Ramos (cell line): ENCODE results near the gene TSPAN5.

Experiments
- in situ Hi-C: fragments of 300-500 bp; cut with MboI; formaldehyde crosslinking; loops from one replicate; pipeline ENCODE4 v1.14.3; 2022; ENCODE audit warnings: low sequenced_read_pairs; ENCODE audit not compliant: unreplicated experiment

The TSPAN5 gene

DNA sequence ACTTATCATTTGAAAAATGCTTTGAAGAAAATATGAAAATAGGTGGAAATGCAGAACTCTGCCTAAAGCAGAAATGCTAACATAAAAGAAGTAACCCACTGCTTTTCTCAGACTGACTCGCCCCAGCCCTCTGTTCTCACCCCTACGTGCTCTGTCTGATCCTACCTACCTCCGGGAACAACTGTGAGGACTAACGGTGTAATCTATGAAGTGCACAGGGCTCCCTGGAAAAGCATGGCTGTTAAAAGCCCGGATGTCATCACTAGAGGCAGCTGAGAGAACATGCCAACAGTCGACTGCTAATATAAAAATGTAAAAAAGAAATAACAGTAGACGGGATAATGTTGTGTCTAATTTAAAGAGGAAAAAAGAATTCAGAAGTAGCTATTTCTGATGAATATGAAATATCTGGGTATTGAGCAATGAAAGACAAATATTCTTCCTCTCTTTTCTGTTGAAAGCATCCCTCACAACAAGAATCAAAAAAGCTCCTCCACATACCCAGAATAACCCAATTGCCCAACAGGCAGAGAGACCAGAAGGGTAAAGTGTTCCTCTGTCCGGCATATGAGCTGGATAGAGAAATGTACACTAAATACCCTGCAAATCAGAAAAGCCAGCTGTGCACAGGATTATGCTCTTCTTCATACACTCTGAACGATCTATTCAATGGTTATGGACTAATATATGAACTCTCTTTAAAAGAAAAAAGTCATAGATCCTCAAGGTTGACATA is 130.7 kb downstream of the TSPAN5 start:
- in situ Hi-C loops: no loop called here

DNA sequence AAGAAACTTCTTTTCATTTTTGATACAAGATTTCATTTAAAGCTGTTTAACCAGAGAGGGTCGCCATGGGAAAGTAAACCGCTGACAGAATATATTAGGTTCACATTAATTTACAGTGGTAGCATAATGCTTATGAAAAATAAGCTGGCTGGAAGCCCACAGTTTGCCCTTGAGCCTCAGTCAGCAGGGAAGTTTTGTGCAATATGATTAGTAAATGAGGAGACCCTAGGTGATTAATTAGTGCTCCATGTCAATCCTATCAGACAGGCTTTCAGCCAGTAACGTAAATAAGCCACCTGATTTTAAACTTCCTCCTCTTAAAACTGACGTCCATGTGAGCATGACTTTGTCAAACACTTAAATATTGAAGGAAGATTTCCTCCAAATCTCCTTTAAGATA is 134.2 kb downstream of the TSPAN5 start:
- in situ Hi-C loops: no loop called here

DNA sequence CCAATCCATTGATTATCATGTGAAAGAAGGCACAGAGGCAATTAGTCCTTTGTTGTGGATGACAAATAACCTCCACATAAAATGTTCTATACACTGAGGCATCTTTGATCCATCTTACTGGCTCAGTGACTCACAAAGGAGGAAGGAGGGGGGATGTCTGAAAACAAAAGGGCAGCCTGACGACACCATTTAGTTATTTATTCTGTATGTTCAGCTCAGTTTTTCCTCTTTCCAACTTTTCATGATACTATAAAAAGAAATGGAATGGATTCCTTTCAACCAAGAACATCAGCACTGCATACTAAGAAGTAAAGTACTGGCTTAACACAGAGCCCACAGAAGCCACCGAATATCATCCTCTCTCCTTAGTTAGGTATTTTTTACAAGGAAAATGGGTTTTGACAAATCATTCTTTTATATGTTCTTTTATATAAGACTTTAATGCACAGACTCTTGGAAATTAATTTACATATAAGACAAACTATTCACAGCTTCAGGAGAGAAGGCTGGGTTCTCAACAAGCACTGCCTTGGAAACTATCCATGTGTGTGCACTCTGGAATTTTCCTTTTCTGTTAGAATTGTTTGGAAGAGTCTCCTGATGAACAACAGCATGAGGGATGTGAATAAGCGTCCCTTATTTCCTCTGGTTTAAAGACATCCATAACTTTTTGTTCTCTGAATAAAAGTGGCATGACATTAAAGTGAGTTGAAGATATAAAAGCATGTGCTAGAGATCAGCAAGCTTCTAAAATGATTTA is 135.6 kb downstream of the TSPAN5 start:
- in situ Hi-C loops: no loop called here

DNA sequence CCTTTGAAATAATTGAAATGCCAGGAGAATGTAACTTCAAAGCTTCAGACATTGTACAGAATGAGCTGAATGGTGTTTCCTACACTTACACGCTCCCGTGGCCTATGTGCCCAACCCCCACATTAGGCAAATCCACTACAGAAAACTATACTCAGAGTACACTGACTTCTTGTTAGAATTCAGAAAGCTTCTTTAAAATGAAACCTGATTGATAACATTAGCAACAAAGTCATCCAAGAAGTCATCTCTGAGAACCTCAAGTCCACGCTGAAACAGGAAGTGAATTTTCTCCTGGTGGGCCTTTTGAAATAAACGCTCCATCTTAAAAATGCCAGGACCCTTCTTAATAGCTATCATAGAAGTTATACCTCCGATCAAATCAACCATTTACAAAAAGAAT is 136.3 kb downstream of the TSPAN5 start:
- in situ Hi-C loops: no loop called here

DNA sequence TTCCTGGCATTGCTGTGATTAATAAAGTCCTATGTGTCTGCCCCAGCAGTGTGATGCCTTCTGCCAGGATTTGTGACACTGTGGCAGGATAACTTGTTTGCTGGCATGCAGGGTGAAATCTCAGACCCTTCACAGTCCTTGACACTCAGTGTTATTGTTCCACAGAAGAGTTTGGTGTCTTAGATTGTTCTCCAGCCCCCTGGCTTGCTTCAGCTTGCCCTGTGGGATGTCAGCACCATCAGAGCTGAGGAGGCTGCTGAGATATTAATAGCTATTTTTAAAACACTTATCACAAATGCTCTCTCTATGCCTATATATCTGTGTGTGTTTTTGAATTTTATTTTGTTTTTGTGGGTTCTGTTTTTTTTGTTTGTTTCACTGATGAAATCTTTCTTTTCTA is 136.9 kb downstream of the TSPAN5 start:
- in situ Hi-C loops: no loop called here

DNA sequence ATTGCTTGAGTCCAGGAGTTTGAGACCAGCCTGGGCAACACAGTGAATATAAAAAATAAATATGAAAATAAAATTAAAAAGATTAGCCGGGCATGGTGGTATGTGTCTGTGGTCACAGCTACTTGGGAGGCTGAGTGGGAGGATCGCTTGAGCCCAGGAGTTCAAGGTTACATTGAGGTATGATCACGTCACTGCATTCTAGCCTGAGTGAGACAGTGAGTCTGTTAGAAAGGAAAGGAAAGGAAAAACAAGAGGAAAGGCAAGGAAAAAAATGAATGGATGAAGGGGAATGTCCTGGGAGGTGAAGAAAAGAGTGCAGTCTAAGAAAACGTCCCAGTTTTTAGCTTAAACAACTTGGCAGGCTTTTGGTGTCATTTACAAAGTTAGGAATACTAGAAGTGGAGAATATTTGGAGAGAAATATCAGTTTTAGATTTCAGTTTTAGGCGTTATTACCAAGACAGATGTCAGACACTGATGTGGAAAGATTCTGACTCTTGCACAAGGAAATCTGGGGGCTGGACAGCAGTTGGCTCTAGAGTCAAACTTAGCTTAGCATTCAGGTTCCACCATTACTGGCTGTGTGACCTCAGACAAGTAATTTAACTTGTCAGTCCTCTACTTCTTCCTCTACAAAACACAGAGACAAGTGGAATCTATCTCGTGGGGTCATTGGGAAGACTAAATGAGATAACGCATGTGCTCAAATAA is 139.0 kb downstream of the TSPAN5 start:
- in situ Hi-C loops: no loop called here

DNA sequence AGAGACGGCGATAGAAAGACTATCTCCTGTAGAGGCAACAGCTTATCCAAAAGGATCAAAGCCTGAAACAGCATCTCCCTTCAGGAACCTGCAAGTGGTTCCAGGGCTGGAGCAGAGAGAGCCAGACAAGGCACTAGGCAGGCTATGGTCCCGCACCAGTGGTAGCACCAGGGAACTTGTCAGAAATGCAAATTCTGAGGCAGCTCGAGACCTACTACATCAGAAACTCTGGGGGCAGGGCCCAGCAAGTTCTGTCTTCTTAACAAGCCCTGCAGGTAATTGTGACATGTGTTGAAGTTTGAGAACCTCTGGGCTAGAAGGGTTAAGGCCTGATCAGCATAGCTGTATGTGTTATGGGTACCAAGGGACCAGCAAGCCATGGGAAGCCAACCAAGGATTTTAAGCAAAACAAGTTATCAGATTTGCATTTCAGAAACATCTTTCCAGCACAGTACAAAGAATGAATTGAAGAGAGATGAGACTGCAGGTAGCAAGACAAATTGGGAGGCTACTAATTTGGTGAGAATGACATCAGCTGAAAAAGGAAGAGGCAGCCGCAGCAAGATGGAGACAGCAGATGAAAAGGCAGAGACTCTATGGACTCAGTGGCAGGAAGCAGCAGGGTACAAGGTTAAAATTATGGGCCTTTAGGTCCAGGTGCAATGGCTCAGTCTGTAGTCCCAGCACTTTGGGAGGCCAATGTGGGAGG is 139.7 kb downstream of the TSPAN5 start:
- in situ Hi-C loops: no loop called here

DNA sequence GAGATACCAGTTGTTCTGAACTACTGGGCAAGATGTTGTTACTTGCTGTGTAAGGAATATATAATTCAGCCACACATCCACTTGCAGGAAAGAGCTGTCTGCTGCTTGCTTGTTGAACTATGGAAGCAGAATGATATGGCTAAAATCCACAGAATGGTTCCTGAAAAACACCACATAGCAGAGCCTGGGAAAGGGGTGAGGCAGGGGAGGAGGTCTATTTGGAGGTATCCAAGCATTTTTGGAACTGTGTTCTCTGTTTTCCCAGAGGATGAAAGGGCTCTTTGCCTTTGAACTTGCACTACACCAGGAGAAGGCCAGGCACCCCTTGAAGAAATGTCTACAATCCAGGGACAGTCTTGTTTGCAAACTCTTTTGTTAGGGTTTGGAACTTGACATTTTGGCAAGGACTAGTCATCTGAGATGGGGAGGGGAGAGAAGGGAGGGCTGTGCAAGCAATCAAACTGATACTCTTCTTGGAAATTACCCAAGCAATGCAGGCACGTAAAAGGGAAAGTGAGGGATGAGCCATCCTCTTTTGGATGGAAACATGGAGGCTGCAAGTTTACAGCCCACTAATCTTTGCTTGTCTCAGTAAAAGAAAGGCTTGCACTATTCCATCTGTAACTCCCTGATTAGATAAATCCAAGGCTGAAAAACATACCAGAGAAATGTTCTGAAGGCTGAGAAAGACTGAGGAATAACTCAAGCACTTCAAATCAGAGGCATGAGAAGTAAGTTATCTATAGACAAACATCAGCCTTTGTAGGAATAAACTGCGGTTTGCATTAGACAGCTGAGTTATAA is 141.0 kb downstream of the TSPAN5 start:
- in situ Hi-C loops: no loop called here

DNA sequence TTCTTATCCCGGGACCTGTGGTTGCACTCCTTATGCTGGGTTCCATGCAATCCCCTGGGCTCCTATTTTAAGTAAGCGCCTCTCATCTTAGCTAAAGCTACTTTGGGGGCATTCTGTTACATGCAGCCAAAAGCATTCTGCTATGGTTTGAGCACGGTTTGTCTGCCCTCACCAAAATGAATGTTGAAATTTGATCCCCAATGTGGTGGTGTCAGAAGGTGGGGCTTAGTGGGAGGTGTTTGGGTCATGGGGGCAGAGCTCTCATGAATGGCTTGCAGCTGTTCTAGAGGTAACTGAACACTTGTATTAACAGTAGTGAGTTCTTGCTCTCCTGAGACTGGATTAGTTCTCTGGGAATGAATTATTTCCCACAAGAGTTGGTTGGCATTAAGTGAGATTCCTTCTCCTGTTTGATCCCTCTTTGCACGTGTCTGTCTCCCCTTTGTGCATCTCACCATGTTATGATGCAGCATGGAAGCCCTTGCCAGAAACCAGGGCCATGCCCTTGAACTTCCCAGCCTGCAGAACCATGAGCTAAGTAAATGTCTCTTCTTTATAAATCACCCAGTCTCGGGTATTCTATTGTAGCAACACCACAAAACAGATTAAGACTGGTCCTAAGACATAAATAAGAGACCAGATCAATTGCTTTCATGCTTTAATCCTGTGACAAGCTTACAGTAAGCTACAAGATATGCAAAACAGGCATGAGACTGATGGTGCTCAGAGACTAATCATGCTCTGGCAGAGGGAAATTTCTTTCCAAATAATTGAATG is 141.8 kb downstream of the TSPAN5 start:
- in situ Hi-C loops: no loop called here

DNA sequence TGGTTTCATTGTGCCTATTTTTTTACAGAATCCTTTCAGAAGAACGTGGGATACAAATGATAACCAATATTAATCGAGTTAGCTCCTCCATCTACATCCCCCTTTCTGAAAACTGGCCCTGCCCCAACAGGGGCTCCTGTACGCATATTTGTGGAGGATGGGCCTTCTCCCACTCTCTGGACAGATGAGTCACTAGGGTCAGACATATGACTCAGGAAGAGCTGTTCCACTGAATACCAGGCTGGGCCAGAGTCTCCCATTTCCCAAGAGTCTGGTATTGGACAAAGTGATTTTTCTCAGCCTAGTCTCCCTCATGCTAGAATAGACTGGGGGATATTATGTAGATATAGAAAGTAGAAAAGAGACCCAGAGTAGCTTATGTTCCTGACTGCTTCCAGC is 142.4 kb downstream of the TSPAN5 start:
- in situ Hi-C loops: no loop called here

DNA sequence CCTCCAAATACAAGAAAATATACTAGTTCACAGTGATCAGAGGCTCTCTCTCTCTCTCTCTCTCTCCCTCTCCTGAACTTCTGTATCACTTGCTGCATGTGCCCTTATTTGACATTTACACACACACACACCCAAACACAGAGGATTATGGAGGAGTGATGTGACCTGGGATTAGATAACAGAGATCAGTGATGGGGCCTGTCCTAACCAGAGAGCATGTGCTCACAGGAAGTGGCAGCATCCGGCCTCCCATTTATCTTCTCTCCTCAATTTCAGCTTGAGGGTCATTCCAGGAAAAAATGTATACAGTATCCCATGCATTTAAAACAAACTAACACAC is 143.0 kb downstream of the TSPAN5 start:
- in situ Hi-C loops: no loop called here

DNA sequence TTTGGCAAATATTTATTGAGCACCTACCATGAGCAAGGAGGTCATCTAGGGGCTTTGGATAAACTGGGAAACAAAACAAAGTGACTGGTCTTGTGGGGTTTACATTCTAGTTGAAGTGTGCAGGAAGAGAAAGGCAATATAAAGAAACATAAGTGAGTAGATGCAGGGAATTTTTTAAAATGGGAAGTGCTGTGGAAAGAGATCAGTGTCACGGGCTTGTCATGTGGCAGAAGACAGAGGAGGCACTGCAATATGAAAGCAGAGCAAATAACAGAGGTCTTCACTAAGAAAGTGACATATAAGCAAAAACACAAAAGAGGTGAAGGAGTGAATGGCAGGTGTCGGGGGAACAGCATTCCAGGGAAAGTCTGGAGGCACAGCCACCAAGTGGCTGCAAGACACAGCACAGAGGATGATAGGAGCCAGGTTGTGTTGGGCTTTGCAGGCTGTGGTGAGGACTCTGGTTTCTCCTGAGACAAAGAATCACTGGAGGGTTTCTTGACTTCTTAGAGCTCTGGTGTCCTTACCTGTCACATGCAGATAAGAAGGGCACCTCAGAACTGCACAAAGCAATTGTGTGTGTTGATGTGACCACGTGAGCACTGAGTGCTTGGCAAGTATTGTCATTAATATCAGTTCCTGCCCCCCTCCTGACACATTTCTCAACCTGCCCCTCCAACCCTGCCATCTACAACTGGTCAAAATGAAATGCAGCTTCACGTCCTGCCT is 143.5 kb downstream of the TSPAN5 start:
- in situ Hi-C loops: no loop called here

DNA sequence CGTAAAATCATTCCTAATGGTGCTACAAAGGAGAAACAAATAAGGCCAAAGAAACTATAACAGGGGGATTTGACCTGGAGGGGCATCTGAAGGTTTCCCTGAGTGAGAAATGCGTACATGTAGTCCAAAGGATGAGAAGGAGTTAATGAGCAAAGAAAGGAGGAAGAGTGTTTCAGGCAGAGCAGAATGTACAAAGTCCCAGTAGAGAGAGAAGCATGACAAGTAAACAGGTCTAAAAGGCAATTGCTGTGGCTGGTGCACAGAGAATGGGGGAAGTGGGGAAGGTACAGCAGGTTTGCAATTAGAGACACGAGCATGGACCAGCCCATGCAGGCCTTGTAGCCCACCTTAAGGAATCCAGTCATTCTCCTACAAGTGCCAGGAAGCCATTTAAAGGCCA is 145.5 kb downstream of the TSPAN5 start:
- in situ Hi-C loops: no loop called here

DNA sequence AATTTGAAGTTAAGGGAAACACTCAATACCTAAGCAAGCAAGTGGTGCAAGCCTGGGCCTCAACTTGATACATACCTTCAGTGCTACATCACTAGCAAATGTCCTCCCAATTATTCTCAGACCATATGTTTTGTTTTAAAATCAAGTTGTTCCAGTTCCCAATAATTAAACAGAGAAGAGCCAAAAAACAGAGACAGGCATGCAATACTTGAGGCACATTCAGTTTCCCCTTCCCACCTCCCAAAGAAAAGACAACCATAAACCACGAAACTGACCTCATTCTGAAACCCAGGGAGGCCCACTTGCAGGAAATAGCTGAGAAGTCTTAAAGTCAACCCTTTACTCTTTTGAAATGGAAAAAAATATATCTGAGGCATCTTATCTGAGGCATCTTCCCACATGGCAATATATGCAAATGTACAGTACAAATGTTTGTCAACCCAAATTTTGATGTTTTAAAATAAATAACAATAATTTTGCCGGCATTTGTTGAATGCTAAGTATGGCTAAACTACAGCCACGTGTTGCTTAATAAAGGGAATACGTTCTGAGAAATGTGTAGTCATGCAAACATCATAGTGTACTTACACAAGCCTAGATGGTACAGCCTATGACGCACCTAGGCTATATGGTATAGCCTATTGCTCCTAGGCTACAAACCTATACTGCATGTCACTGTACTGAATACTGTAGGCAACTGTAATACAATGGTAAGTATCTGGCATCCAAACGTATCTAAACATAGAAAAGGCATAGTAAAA is 147.5 kb downstream of the TSPAN5 start:
- in situ Hi-C loops: no loop called here

DNA sequence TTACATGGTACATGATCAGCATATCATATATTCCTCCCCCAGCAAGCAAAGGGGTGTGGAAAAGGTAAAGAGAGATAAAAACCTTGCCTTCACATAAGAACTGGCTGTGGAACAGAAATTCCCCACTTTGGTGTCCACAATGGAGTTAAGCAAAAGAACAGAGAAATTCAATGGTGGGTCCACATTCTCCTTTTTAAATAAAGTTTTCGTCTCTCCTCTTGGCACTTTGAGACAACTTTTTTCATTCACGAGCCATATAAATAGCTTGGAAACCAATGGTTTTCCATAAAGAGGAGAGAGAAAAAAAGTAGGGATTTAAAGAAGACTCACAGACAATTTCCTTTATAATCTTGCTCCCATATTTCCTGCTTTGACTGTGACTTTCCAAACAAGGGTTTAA is 148.1 kb downstream of the TSPAN5 start:
- in situ Hi-C loops: no loop called here

DNA sequence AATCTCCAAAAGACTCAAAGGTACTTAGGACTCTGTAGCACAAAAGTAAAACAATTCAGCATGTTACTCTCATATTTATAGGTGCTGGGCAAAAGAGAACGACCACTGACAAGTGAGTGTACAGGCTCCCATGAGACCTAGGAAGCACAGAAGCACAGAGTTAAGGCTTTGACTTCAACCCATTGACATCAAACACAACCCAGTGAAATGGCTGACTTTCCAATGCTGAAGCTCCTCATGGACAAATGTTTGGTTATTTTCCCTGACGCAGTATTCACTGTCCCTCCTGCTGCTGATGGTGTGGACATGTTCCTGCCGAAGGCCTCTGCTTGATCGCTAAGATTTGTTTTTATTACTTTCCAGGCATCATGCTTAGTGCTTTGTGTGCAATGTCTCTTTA is 148.7 kb downstream of the TSPAN5 start:
- in situ Hi-C loops: no loop called here

DNA sequence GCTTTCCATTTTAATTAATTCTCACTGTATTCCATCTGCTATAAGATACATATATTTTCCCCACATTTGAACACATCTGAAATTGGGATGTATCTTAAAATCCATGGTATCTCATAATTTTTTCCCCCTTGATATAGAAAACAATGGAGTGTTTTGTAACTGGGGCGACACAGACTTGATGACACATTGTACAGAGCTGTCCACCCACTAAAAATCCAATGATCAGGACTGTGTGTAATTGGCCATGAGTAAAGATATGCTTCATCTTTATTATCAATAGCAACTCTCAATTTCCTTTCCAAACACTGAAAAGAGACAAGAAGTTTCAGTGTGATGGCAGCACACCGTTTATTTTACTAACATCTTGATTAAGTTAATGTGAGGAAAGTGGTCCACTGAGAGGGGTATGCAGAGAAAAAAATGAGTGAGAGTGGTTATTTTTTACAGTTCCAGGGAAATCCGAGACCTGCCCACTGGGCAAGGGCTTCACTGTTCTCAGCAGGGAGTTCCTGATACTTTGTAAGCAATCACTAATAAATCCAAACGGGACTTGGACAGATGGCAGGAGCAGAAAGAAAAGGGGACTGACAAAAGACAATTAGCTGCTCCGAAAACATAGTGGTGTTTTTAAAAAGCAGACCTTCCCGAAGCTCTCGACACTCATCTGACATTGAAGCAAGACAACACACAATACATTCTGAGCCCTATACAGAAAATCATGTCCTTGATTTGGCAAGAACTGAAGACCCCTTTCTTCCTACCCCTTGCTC is 149.4 kb downstream of the TSPAN5 start:
- in situ Hi-C loops: no loop called here
